Measurements from ENCODE around the gene NLE1.

- TF ChIP-seq CTCF (IDR thresholded peaks at IDR 0.05): no peak
- no peak for TF ChIP-seq POLR2A (IDR thresholded peaks at IDR 0.05)
These were observed 13.1 kb upstream of the NLE1 start for GRCh38 chr17:35155246-35155645.

Data from adrenal gland (tissue), 5 donors.